HG02852 (cell line): Measurements from ENCODE around the gene TULP3.

Experiments used
- ATAC-seq: cut with Tn5 transposase; IDR thresholded peaks from one replicate; pipeline ENCODE4 v1.9.1; 2021; ENCODE audit warnings: mild to moderate bottlenecking, moderate library complexity; ENCODE audit not compliant: unreplicated experiment

Gene TULP3

DNA sequence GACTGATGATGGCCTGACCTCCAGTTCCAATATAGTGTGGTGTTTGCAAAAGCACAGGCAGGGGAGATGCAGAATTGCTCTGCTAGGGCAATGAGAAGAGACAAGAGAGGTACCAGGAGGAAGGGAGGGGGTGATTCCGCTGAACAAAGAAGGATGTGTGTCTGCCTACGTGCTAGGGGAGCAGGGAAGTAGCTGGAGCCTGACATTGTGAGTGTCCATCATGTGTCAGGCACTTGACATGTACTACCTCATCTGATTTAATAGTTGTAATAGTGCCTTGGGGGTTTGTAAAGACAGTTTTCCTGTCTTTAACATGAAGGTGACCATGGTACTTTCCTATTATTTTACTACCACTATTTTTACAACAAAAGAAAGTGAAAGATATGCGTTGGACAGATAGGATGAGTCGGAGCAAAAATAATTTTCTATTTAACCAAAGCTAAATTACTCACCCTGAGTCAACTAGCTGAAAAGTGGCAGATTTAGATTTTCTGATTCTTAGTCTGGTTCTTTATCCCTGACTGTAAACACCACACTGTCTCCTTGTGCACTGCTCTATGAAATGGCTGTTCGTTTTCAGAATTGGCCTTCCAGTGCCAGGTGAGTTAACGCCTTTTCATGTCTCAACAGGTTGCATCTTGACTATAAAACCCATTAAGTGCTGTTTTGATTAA, 34.8 kb downstream of the TULP3 start:
- no peak for ATAC-seq

DNA sequence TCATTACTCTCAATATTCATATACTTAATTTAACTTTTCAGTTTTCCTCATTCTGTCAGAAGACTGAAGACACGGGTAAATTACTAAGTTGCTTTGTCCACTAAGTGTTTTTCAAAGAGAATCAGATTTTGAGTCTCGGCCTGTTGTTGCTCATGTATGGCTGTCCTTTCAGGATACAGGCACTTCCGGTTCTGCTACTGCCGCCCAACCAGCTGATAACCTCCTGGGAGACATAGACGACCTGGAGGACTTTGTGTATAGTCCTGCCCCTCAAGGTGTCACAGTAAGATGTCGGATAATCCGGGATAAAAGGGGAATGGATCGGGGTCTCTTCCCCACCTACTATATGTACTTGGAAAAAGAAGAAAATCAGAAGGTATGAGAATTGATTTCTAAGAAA, 40.2 kb downstream of the TULP3 start:
- no peak for ATAC-seq

DNA sequence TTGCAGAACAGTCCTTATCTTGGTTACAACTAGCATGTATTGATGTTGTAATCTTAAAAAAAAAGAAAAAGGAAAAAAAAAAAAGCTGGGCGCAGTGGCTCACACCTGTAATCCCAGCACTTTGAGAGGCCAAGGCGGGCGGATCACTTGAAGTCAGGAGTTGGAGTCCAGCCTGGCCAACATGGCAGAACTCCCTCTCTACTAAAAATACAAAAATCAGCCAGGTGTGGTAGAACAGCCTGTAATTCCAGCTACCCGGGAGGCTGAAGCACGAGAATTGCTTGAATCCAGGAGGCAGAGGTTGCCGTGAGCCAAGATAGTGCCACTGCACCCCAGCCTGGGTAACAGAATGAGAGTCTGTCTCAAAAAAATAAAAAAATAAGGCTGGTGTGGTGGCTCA, 42.9 kb downstream of the TULP3 start:
- ATAC-seq: no peak

DNA sequence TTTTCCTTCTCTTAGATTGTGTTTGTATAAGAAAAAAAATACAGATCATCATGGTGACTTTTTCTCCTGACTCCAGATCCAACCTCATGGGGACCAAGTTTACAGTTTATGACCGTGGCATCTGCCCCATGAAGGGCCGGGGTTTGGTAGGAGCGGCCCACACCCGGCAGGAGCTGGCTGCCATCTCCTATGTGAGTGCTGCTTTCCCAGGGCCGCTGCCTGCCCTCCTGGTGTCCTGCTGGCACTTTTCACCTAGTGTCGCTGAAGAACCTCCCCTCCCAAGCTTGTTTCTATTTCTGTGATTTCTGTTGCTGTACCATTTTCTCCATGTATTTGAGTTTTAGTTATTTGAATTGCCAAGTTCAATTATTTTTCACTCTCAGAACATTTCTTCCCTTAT, 43.7 kb downstream of the TULP3 start:
- ATAC-seq: no peak

DNA sequence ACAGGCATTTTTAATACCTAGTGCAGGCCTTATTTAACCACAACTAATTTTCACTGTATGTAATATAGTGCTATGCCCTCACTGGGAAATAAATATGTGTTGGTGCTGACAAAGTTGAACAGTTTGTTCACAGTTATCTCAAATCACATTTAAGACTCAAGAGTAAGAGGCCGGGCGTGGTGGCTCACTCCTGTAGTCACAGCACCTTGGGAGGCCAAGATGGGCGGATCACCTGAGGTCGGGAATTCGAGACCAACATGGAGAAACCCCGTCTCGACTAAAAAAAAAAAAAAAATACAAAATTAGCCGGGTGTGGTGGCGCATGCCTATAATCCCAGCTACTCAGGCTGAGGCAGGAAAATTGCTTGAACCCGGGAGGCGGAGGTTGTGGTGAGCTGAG, 45.6 kb downstream of the TULP3 start:
- no peak for ATAC-seq

DNA sequence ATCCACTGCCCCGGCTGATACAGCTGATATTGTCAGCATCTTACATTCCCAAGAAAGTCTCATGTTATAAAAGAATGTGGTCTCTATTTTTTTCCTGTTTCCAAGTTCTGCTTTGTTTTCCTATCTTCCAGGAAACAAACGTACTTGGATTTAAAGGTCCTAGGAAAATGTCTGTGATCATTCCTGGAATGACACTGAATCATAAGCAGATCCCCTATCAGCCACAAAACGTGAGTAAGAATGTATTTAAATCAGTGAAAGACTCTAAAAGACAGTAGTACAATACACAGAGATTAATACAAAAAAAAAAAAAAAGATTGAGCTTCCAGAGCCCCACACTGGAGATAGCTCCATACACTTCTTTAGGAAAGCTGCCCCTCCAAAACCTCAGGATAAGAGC, 46.8 kb downstream of the TULP3 start:
- no peak for ATAC-seq

DNA sequence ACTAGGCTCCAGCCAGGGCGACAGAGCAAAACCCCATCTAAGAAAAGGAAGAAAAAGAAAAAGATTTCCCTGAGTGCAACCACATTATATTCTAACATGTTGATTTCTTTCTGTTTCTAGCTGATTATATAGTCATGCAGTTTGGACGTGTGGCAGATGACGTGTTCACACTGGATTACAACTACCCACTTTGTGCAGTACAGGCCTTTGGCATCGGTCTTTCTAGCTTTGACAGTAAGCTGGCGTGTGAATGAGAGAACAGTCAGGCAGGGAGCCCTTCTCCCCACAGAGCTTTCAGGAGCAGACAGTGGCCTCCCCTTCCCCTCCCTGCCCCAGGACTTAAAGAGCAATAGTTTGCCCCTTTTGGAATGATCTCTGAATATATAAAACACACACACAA, 48.5 kb downstream of the TULP3 start:
- ATAC-seq: no peak

DNA sequence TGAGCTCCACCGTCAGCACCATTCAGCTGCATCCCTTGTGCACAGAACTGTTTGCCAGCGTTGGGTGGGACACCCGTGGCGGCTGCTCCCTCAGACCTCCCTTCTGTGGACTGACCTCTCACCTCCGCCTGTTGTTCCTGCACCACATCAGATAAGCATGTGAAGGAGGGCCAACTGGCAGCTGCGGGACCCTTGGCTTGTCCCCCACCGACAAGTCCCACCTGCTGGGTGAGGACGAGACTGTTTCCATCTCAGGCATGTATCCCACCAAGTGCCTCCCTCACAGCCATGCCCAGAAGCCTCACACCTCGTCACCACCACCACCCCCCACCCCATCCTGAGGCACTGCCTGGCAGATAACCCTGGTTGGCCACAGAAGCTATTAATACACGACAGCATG, 49.9 kb downstream of the TULP3 start:
- no peak for ATAC-seq

DNA sequence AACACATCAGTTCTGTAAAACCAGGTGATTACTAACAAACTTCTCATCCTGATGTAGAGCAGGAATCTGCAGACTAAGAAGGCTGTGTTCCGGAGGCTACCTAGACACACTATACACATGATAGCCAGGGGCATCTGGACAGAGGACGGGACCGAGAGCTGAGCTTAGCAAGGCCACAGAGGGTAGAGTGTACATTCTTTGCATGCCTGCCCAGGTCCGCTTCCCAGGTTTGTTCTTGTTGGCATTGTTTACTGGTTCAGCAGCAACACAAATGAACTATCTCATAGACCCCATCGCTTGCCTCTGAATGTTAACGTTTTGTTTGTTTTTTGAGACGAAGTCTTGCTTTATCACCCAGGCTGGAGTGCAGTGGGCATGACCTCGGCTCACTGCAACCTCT, 50.8 kb downstream of the TULP3 start:
- no peak for ATAC-seq

DNA sequence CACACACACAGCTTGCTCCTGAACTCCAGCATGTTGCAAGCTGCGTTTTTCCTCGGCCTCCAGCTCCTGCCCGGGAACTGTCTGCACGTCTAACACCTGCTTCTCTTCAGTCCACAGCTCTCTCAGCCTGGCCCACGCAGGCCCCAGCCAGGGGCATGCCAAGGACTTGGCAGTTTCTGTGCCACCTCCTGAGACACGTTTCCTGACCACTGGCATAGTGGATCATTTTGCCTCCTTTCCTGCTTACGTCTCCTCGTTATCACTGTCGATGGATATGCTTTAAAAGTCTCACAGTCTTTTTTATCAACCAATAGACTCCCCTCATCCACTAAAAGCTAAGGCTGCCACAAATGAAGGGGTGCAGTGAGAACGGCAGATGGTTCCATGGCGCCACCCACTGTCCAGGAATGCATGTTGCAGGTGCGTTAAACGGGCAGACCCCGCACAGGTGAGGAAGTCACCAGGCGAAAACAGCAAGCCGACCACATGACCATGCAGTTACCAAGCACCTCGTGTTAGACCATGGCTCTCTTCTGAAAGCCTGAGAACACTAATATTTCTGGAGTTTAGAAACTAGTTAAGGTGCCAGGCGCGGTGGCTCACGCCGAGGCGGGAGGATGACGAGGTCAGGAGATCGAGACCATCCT, 53.8 kb downstream of the TULP3 start:
- no peak for ATAC-seq

DNA sequence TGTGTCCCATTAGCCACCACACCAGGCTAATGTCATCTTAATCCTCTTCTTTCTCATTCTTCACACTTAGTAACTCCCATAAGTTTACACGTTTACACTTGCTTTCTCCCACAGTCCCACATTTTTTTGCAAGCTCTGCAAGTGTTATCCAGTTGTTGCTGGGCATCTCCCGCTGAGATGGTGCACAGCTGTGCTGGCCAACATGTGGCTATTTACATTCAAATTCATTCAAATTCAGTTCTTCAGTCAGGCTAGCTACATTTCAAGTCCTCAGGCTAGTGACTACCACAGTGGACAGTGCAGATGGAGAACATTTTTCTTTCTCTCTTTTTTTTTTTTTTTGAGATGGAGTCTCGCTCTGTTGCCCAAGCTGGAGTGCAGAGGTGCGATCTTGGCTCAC, 58.7 kb downstream of the TULP3 start:
- no peak for ATAC-seq

DNA sequence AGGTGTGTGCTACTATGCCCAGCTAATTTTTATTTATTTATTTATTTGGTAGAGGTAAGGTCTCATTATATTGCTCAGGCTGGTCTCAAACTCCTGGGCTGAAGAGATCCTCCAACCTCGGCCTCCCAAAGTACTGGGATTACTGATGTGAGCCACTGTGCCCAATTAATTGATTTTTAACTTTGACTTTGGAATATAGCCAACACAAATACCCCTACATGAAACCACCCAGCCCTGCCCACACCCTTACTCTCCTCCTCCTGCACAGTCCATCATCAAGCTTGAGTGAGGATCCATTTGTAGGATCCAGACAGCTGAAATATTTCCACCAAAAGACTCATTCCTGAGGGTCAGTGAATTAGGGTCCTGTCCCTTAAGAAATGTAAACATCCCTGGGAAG, 65.2 kb downstream of the TULP3 start:
- ATAC-seq: no peak

DNA sequence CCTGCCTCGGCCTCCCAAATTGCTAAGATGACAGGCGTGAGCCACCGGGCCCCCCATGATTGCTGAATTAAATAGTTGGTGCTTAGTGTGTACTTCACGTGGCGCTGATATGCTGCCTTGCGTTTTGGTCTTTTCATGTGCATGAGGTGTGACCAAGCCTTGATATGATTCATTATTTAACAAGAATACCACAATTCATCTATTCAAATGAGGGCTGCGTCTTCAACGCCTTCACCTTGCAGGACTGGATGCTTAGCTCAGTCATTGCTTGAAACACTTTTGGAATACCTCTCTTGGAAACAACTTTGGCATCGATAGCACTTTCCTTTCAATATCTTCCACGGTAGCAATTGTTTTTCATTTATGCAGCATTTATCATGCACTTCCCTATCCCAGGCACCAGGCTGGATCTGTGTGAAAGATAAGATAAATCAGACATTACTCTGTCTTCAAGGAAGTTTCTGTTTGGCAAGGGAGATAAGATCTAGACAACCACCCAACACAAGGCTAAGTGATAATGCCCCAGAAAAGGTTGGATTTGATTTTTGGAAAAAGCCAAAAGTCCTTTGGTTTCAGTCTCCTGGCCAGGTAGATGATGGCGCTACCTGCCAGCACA, 67.2 kb downstream of the TULP3 start:
- ATAC-seq: no peak

DNA sequence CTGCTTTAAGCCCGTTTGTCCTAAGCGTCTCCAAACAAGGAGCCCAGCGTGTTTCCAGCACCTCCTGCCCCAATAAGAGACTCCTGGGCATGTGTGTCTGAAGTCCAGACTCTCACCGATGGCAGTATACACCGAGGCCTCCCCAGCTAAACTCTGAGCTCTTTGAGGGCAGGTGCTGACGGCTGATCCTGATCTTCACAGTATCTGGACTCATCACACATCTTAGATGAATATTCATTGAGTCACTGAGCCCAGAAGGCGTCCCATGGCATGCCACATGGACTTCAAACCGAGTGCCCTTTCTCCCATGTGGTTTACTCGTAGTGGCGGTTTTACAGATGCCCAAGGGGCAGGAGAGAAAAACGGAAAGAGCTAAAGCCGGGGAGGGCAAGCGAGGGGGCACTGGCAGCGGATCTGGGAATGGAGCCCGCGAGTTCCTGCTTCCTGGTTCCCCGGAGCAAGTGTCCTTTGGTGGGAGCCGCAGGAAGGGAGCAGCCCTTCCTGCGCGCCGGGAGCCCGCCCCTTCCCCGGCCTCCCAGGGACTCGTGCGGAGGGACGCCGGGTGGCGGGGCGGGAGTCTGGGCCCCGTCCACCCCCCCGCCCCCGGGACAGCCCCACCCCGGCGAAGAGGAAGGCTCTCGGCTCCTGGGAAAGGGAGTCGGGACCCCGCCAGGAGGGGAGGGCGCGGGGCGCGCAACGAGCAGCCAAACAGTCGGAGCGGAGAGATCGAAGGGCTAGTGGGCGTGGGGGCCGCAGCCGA, 67.9 kb downstream of the TULP3 start:
- ATAC-seq: no peak

DNA sequence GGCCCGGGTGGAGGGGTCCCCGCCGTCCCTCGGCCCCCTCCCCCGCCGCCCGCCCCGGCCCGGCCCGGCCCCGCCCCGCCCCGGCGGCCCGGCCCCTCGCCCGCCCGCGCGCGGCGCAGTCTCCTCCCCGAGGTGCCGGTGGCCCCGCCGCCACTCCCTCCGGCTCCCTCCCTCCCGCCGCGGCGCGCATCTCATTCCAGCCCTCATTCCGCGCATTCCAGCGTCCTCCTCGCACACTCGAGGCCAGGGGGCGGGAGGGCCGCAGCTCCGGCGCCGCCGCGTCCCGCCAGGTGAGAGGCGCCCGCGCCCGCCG, 68.5 kb downstream of the TULP3 start, which contains the start of gene TEAD4:
TSS of gene TEAD4 (plus strand) at position 206 of the 313 bp plus-strand sequence.
- no peak for ATAC-seq

DNA sequence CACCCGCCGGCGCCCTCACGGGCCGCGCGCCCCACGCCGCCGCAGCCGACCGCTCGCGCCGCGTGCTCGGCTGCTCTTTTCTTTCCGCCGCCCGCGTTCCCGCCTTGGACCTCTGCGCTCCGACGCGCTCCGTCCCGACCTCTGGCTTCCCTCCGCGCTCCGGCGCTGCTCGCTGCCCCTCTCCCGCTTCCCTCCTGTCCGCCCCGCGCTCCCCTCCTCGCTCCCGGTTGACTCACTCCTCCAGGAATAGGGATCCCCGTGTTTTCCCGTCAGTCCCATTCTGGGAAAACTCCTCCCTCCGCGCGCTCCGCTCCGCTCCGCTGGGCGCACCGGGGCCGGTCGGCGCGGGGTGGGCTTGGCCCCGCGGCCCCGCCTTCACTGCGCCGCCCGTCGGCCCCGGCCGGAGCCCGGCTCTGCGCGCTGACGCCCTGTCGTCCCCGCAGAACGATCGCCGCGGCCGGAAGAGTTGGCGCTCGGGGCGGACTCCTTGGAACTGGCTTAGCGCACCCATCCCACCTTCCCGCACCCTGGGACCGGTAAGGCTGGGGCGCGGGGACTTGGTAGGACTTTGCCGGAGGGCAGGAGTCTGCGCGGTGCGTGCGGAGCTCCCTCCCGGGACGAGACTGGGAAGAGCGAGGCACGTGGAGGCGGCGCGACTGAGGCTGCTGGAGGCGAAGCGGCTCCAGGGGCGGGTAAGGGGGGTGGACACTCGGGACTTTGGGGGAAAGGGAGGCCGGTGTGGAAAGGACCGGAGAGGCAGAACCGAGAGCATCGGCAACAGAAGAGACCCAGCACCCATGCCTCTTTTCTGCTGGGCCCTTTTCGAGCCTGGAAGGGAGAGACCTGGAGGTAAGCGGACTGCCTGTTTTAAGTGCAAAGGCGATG, 69.1 kb downstream of the TULP3 start:
- ATAC-seq: no peak

DNA sequence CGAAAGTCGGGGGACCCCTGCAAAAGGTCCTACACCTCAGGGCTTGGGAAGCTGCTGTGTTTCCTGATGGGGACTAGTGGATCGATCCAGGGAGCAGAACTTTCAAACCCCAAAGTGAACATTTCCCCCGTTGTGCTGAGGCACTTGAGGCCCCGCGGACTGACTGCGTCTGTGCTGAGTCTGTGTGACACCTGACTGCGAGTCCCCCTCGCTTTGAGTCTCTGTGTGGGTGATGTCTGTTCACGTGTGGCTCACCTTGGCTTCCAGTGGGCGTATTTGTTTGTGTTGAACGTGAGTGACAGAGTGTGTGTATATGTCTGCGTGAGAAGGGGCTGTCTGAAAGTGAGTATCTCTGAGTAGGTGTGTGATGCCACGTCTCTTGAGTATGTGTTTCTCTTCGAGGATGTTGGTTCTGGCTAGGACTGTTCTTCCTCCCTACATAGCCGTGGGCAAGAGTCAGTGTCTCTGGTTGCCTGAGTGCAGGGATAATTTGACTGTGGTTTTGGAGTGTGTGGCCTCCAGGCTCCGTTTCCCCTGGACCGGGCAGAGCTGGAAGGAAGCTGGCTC, 69.8 kb downstream of the TULP3 start:
- no peak for ATAC-seq

DNA sequence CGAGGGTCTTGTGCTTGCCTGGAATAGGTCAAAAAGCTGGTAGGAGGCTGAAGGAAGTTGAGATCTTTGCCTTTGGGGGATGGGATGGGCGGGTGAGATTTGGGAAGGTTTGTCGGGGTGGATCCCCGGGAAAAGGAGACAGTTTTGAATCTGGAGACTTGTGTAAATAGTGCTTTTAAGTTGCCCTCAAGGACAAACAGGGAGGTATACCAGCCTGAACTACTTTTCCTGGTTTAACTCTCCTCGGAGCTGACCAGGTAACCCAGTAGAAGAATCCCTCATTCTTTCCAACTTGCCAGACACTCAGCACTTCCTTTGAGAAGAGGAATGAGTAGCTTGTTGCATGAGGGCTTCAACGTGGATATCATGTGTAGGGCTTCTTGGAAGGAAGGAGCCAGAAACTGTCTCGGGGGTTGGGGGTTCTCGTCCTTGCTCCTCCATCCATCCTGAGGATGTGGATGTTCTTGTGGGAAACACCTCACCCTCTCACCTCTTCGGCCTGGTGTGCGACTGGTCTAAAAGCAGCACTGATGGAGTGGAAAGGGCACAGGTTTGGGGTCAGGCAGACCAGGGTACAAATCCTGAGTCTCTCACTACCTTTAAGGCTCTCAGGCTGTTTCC, 70.4 kb downstream of the TULP3 start:
- no peak for ATAC-seq

DNA sequence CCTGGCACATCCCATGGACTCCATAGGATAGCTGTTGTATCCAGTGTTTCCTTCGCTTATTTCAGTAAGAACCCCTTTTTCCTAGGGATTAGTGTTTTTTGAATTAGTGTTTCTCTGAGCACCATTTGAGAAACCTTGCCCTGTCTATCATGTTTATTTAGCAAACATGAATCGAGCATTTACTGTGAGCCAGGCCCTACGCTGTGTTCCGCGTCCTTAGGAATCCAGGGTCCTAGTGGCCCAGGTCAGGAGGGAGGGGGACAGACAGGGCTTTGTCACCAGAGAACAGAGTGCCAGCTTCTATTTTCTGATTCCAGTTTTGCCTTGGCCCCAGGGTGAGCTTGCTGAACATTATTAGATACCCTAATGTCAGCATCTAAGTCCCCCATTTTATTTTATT, 71.0 kb downstream of the TULP3 start:
- ATAC-seq: no peak

DNA sequence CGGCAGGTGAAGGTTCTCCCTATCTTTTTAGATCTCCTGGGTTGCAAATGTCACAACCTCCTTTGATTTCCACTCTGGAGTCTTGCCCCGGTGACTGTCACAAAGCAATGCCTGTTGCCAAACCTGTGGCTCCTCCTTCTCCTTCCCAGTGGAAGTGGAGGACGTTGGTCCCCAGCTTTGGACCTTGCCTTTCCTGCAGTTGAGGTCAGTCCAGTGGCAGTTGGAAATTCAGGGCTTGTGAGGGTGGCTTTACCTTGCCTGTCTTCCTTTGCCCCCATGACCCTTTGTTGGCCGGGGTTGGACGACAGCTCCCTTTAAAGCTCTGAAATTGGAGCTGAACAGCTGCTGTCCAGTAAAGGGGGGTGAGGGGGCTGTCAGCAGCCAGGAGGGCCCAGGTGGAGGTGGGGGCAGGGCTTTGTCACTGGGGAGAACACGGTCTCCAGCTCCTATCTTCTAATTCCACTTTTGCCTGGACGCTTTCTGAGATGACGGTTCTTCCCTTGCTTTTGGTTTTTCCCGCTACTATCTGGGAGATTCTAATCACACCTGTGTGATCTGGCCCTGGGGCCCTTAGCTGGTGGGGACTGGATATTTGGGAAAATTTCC, 72.6 kb downstream of the TULP3 start:
- no peak for ATAC-seq
